ENCODE results near the gene ARHGAP6. TPM values are rescaled to one million over a fixed set of nuclear protein-coding genes. Genes with fewer than 3 reads are reported as not detected.
"Not testable (repeated sequence)": the region's sequence is repeated elsewhere in the genome, so short reads cannot be mapped to it uniquely, and the experiment has no call there.

Gene ARHGAP6
- total RNA-seq, 1 donor from 2014 or later, result 1.2 TPM

- TF ChIP-seq EZH2 (IDR thresholded peaks at IDR 0.05), result no peak
- no peak for TF ChIP-seq CTCF (IDR thresholded peaks at IDR 0.05)
- TF ChIP-seq EZH2phosphoT487 (IDR thresholded peaks at IDR 0.05), result no peak
- Histone ChIP-seq H3K4me2 (no peak overlapping the region), H3K9ac (no peak overlapping the region), H3F3A (ENCODE audit: low read depth) (no peaks in the 10 kb centered on the region), H3K27me3 (no peaks in the 10 kb centered on the region), H3K4me1 (no peaks in the 10 kb centered on the region), H3K36me3 (no peaks in the 10 kb centered on the region), H3K9me3 (ENCODE audit: low read depth) (peaks cover 20% of the 10 kb centered on the region), H4K20me1 (ENCODE audit: low read depth) (no peaks in the 10 kb centered on the region), H2AFZ (replicated peaks) (no peak overlapping the region), H3K27ac (no peak overlapping the region), H3K4me3 (no peak overlapping the region), H3K79me2 (ENCODE audit: low read depth) (no peaks in the 10 kb centered on the region)
- peaks cover 19% of the 10 kb centered on the region for H3K9me3 Mint-ChIP-seq
- no peaks in the 10 kb centered on the region for H3K4me1 Mint-ChIP-seq
- no peaks in the 10 kb centered on the region for H3K36me3 Mint-ChIP-seq
- H3K27ac Mint-ChIP-seq, result no peak overlapping the region
- H3K27me3 Mint-ChIP-seq (ENCODE audit: insufficient read depth, low read depth), result no peaks in the 10 kb centered on the region
- no peak overlapping the region for H3K4me3 Mint-ChIP-seq
- DNase-seq (ENCODE audit: low spot score), result no peak
These were observed 39.4 kb downstream of the ARHGAP6 start for GRCh38 chrX:11626351-11626750.

DNA sequence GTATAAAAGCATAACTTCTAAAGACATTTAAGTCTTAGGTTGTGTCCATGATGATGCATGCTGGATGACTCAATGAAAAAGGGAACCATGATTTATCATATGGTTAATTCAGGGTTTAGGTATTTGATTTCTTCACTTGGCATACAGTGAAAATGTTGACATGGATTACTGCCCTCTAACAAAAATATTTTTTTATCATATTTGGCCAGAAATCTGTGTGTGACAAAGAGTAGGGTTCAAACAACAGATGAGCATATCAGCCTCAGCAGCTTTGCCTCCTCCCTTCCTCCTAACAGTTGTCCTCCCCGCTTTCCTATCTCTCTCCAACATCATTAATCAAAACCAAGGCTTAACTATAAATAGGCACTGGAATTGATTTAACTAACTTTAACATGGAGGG lies 46.3 kb downstream of the ARHGAP6 start:
- Histone ChIP-seq H3K4me3 (no peak overlapping the region), H3K9ac (no peak overlapping the region), H3K4me1 (no peaks in the 10 kb centered on the region), H2AFZ (replicated peaks) (no peak overlapping the region), H3K4me2 (no peak overlapping the region), H3K27ac (no peak overlapping the region), H4K20me1 (ENCODE audit: low read depth) (no peaks in the 10 kb centered on the region), H3F3A (ENCODE audit: low read depth) (no peaks in the 10 kb centered on the region), H3K27me3 (no peaks in the 10 kb centered on the region), H3K79me2 (ENCODE audit: low read depth) (no peaks in the 10 kb centered on the region), H3K36me3 (no peaks in the 10 kb centered on the region), H3K9me3 (ENCODE audit: low read depth) (peaks cover 18% of the 10 kb centered on the region)
- DNase-seq (ENCODE audit: low spot score), result no peak
- Mint-ChIP-seq H3K4me1 (no peaks in the 10 kb centered on the region), H3K9me3 (peaks cover 18% of the 10 kb centered on the region), H3K36me3 (no peaks in the 10 kb centered on the region), H3K27ac (no peak overlapping the region), H3K4me3 (no peak overlapping the region), H3K27me3 (ENCODE audit: insufficient read depth, low read depth) (peaks cover 1% of the 10 kb centered on the region)
- TF ChIP-seq CTCF (IDR thresholded peaks at IDR 0.05) (no peak), EZH2phosphoT487 (IDR thresholded peaks at IDR 0.05) (no peak), EZH2 (IDR thresholded peaks at IDR 0.05) (no peak)

DNA sequence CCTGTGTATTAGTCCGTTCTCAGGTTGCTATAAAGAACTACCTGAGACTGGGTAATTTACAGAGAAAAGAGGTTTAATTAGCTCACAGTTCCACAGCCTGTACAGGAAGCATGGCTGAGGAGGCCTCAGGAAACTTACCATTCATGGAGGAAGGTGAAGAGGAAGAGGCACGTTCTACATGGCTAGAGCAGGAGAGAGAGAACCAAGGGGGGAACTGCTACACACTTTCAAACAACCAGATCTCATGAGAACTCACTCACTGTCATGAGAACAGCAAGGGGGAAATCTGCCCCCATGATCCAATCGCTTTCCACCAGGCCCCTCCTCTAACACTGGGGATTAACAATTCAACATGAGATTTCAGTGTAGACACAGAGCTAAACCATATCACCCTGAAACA lies 51.5 kb downstream of the ARHGAP6 start:
- not testable (repeated sequence) for H3K27ac ChIP-seq; H4K20me1 ChIP-seq (ENCODE audit: low read depth); H3K4me3 Mint-ChIP-seq; H3K4me1 Mint-ChIP-seq; H3K9me3 ChIP-seq (ENCODE audit: low read depth); H3K4me2 ChIP-seq; DNase-seq (ENCODE audit: low spot score); H3K4me1 ChIP-seq; H3K27me3 ChIP-seq; H3K27me3 Mint-ChIP-seq (ENCODE audit: insufficient read depth, low read depth); H3K36me3 Mint-ChIP-seq; H3K36me3 ChIP-seq; H3K79me2 ChIP-seq (ENCODE audit: low read depth); H3K27ac Mint-ChIP-seq; H3K4me3 ChIP-seq; H3F3A ChIP-seq (ENCODE audit: low read depth); H3K9ac ChIP-seq; H2AFZ ChIP-seq (replicated peaks)
- peaks cover 12% of the 10 kb centered on the region for H3K9me3 Mint-ChIP-seq

DNA sequence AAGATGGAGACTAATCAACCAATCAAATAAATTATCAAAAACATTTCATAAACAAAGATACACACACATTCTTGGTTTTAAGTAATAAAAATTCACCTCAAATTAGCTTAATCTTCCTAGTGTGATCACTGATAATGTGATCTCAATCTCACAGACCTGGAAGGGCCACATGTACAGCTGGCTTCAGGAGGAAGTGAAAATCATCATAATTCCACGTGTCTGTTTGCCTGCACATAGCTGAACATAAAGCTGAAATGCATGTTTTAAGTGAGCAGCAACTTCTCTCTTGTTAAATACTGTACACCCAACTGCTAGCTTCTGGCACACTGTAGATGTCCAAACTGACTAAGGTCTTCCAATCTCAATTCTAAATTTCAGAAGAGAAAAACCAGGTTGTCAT lies 53.8 kb downstream of the ARHGAP6 start:
- Mint-ChIP-seq H3K4me1 (peaks cover 4% of the 10 kb centered on the region), H3K36me3 (no peaks in the 10 kb centered on the region), H3K27me3 (ENCODE audit: insufficient read depth, low read depth) (peaks cover 2% of the 10 kb centered on the region), H3K27ac (no peak overlapping the region), H3K9me3 (peaks cover 8% of the 10 kb centered on the region), H3K4me3 (no peak overlapping the region)
- Histone ChIP-seq H3K36me3 (no peaks in the 10 kb centered on the region), H2AFZ (replicated peaks) (no peak overlapping the region), H3K4me2 (no peak overlapping the region), H3F3A (ENCODE audit: low read depth) (no peaks in the 10 kb centered on the region), H3K27me3 (no peaks in the 10 kb centered on the region), H3K9me3 (ENCODE audit: low read depth) (no peaks in the 10 kb centered on the region), H3K4me3 (no peak overlapping the region), H3K79me2 (ENCODE audit: low read depth) (no peaks in the 10 kb centered on the region), H4K20me1 (ENCODE audit: low read depth) (no peaks in the 10 kb centered on the region), H3K9ac (no peak overlapping the region), H3K4me1 (no peaks in the 10 kb centered on the region), H3K27ac (no peak overlapping the region)
- TF ChIP-seq CTCF (IDR thresholded peaks at IDR 0.05) (no peak), EZH2phosphoT487 (IDR thresholded peaks at IDR 0.05) (no peak), EZH2 (IDR thresholded peaks at IDR 0.05) (no peak)
- DNase-seq (ENCODE audit: low spot score), result no peak

Data from neural progenitor cell (in vitro differentiated cells).